ENCODE measurements around the gene HLCS.

DNA sequence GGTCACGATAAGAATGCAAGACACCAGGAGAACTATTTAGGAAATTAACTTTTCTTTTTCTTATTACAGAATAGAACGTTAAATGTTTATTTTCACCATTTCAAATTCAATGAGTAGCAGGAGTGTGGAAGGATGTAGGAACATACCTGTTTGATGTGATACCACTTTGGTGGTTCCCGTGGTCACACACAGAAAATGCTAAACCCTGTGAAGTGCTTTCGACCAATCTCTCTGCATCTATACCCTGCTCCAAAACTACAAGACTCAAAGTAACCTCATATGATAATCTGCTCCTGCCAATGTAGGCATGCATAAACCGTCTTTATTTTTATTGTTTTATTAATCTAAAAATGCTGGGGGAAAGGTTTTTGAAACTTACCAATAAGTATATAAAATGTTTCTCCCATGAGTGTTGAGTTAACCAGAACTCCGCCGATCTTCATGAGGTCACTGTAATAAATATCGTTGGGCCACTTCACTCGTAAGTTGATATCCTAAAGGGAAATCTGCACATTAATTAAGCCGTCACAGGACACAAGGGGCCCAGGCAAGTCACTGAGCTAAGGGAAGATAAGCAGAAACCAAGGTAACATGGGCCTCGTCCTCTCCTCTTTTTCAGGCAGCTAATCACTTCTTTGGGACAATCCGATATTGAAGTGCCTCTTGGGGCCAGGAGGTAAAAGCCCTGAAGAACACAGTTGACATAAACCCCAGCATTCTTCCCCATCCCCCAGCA, 207.0 kb downstream of the HLCS start:
- TF ChIP-seq, protein P1, sequence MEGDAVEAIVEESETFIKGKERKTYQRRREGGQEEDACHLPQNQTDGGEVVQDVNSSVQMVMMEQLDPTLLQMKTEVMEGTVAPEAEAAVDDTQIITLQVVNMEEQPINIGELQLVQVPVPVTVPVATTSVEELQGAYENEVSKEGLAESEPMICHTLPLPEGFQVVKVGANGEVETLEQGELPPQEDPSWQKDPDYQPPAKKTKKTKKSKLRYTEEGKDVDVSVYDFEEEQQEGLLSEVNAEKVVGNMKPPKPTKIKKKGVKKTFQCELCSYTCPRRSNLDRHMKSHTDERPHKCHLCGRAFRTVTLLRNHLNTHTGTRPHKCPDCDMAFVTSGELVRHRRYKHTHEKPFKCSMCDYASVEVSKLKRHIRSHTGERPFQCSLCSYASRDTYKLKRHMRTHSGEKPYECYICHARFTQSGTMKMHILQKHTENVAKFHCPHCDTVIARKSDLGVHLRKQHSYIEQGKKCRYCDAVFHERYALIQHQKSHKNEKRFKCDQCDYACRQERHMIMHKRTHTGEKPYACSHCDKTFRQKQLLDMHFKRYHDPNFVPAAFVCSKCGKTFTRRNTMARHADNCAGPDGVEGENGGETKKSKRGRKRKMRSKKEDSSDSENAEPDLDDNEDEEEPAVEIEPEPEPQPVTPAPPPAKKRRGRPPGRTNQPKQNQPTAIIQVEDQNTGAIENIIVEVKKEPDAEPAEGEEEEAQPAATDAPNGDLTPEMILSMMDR (IDR thresholded peaks at IDR 0.05) = no peak
- TF ChIP-seq EP300 (IDR thresholded peaks at IDR 0.05) = no peak

Measured in sigmoid colon (tissue), 4 donors.